GM23338 (cell line): ENCODE measurements around the gene GADD45GIP1. TPM values are rescaled to one million over a fixed set of nuclear protein-coding genes. Genes with fewer than 3 reads are reported as not detected.

ENCODE experiments used
- ATAC-seq: fragments of 200-7000 bp; cut with Tn5 transposase; 3 replicates; pipeline ENCODE4 v1.9.1; 2020
- DNase-seq: peaks from one replicate; pipeline ENCODE4 v3.0.0-alpha.2; 2015; ENCODE audit warnings: low spot score
- H2AFZ ChIP-seq: fragments of 200-600 bp; sonication (generic); 2 replicates; pipeline ENCODE4 v1.8.0; 2016; ENCODE audit warnings: antibody characterized with exemption, mild to moderate bottlenecking, moderate library complexity
- H3F3A ChIP-seq: fragments of 200-600 bp; sonication (generic); replicated peaks from 2 replicates; pipeline ENCODE4 v1.8.0; 2017; ENCODE audit warnings: antibody characterized with exemption, mixed run types, low read depth
- H3K27ac ChIP-seq: fragments of 200-600 bp; sonication (generic); 2 replicates; pipeline ENCODE4 v1.6.1; 2016; ENCODE audit warnings: low read depth
- H3K27me3 ChIP-seq: fragments of 200-600 bp; sonication (generic); 2 replicates; pipeline ENCODE4 v1.8.0; 2016; ENCODE audit warnings: mild to moderate bottlenecking, mixed run types, moderate library complexity; ENCODE audit not compliant: insufficient read depth
- H3K36me3 ChIP-seq: fragments of 200-600 bp; sonication (generic); 2 replicates; pipeline ENCODE4 v1.8.0; 2016; ENCODE audit warnings: mild to moderate bottlenecking; ENCODE audit not compliant: insufficient read depth
- H3K4me1 ChIP-seq: fragments of 200-600 bp; sonication (generic); 2 replicates; pipeline ENCODE4 v1.8.0; 2016; ENCODE audit warnings: mild to moderate bottlenecking, moderate library complexity; ENCODE audit not compliant: insufficient read depth
- H3K4me2 ChIP-seq: fragments of 200-600 bp; sonication (generic); 2 replicates; pipeline ENCODE4 v1.7.1; 2017; ENCODE audit warnings: mixed run types
- H3K4me3 ChIP-seq: fragments of 200-600 bp; sonication (generic); 2 replicates; pipeline ENCODE4 v1.6.1; 2016; ENCODE audit warnings: mixed run types
- H3K79me2 ChIP-seq: fragments of 200-600 bp; sonication (generic); replicated peaks from 2 replicates; pipeline ENCODE4 v1.8.0; 2017; ENCODE audit warnings: mild to moderate bottlenecking; ENCODE audit not compliant: insufficient read depth
- H3K9me2 ChIP-seq: fragments of 200-600 bp; sonication (generic); 2 replicates; pipeline ENCODE4 v1.8.0; 2017; ENCODE audit not compliant: insufficient read depth
- H4K20me1 ChIP-seq: fragments of 200-600 bp; sonication (generic); replicated peaks from 2 replicates; pipeline ENCODE4 v1.8.0; 2017; ENCODE audit warnings: mild to moderate bottlenecking; ENCODE audit not compliant: insufficient read depth
- H3K27ac Mint-ChIP-seq: 2 replicates; pipeline ENCODE4 v1.8.0; 2020; ENCODE audit warnings: inconsistent platforms, mild to moderate bottlenecking, moderate library complexity, mixed read lengths
- H3K27me3 Mint-ChIP-seq: 3 replicates; pipeline ENCODE4 v1.8.0; 2022; ENCODE audit warnings: low read depth, mild to moderate bottlenecking, moderate library complexity, mixed read lengths, inconsistent platforms; ENCODE audit not compliant: insufficient read depth, poor library complexity
- H3K36me3 Mint-ChIP-seq: 3 replicates; pipeline ENCODE4 v1.8.0; 2021; ENCODE audit warnings: low read depth, mild to moderate bottlenecking, inconsistent platforms, moderate library complexity, mixed read lengths
- H3K4me1 Mint-ChIP-seq: 3 replicates; pipeline ENCODE4 v1.8.0; 2020; ENCODE audit warnings: mild to moderate bottlenecking, inconsistent platforms, mixed read lengths
- H3K4me3 Mint-ChIP-seq: 3 replicates; pipeline ENCODE4 v1.8.0; 2021; ENCODE audit warnings: moderate library complexity, mild to moderate bottlenecking, inconsistent platforms, mixed read lengths
- H3K9me3 Mint-ChIP-seq: 3 replicates; pipeline ENCODE4 v1.8.0; 2020; ENCODE audit warnings: moderate library complexity, mild to moderate bottlenecking, inconsistent platforms, mixed read lengths
- CREB1 ChIP-seq: fragments of 250-450 bp; sonication (Bioruptor Pico); IDR thresholded peaks from 2 replicates; pipeline ENCODE4 v1.5.0; 2020; ENCODE audit warnings: low read depth, mild to moderate bottlenecking, moderate library complexity
- EZH2 ChIP-seq: fragments of 200-600 bp; sonication (generic); IDR thresholded peaks from one replicate; pipeline ENCODE4 v1.8.0; 2017; ENCODE audit warnings: antibody characterized with exemption, mild to moderate bottlenecking, low read depth; ENCODE audit not compliant: unreplicated experiment
- EZH2phosphoT487 ChIP-seq: fragments of 200-600 bp; sonication (generic); IDR thresholded peaks from one replicate; pipeline ENCODE4 v1.8.1; 2018; ENCODE audit warnings: antibody characterized with exemption; ENCODE audit not compliant: unreplicated experiment
- JUNB ChIP-seq: IDR thresholded peaks from one replicate; pipeline ENCODE4 v1.6.1; 2016; ENCODE audit warnings: antibody characterized with exemption; ENCODE audit not compliant: unreplicated experiment
- NANOG ChIP-seq: IDR thresholded peaks from 2 replicates; pipeline ENCODE4 v1.6.1; 2016; ENCODE audit warnings: antibody characterized with exemption, borderline replicate concordance
- POLR2AphosphoS5 ChIP-seq: IDR thresholded peaks from 2 replicates; pipeline ENCODE4 v1.6.1; 2016; ENCODE audit warnings: antibody characterized with exemption, low read depth
- REST ChIP-seq: IDR thresholded peaks from one replicate; pipeline ENCODE4 v1.6.1; 2018; ENCODE audit warnings: antibody characterized with exemption; ENCODE audit not compliant: unreplicated experiment
- ZNF114 ChIP-seq: fragments of 250-450 bp; sonication (Bioruptor Pico); IDR thresholded peaks from 2 replicates; pipeline ENCODE4 v1.5.0; 2020; ENCODE audit warnings: mild to moderate bottlenecking, moderate library complexity
- ZNF331 ChIP-seq: fragments of 250-450 bp; sonication (Bioruptor Pico); IDR thresholded peaks from 2 replicates; pipeline ENCODE4 v1.5.0; 2020; ENCODE audit warnings: low read depth, mild to moderate bottlenecking, moderate library complexity
- ZNF462 ChIP-seq: fragments of 250-450 bp; sonication (Bioruptor Pico); IDR thresholded peaks from 2 replicates; pipeline ENCODE4 v1.5.0; 2020; ENCODE audit warnings: mild to moderate bottlenecking, moderate library complexity
- polyA plus RNA-seq: library from polyadenylated mRNA; unstranded; fragments of >200 nt; fragmentation: Nextera tagmentation; extraction: Ambion mirVana; gene quantifications from 2 replicates; pipeline ENCODE4 v1.2.1, GENCODE V29; 2016
- total RNA-seq: library from RNA; depleted of rRNA; stranded (reverse); fragments of >200 nt; shearing (Covaris generic); gene quantifications from 2 replicates; pipeline ENCODE4 v1.2.3, GENCODE V29; 2014

The GADD45GIP1 gene
- total and polyA plus RNA-seq, 2 experiments from 2014 or later, result 63.9 to 255 TPM

GRCh38 chr19:12913011-12913561 lies 43.9 kb downstream of the GADD45GIP1 start:
- peaks cover 5% of the 10 kb centered on the region; the same call in 1 of the 2 replicates for H3K27me3 ChIP-seq
- peak overlapping the region; percentile 57 for H3K4me2 ChIP-seq
- no peaks in the 10 kb centered on the region for H3K36me3 ChIP-seq
- H3K9me2 ChIP-seq, result no peaks in the 10 kb centered on the region
- peak overlapping the region; percentile 54 for H2AFZ ChIP-seq
- Mint-ChIP-seq H3K27ac (peak overlapping the region; percentile 96), H3K4me3 (peak overlapping the region; percentile 51), H3K9me3 (no peaks in the 10 kb centered on the region), H3K27me3 (peaks cover 22% of the 10 kb centered on the region), H3K36me3 (no peaks in the 10 kb centered on the region), H3K4me1 (peaks cover 25% of the 10 kb centered on the region)
- ATAC-seq (peak; percentile 84), DNase-seq (peak; percentile 79)
- peaks cover 19% of the 10 kb centered on the region for H3K4me1 ChIP-seq
- H3K4me3 ChIP-seq, result peak overlapping the region; percentile 33
- no peaks in the 10 kb centered on the region for H4K20me1 ChIP-seq
- peak overlapping the region; percentile 79 for H3K27ac ChIP-seq
- no peaks in the 10 kb centered on the region for H3K79me2 ChIP-seq
- H3F3A ChIP-seq, result peaks cover 13% of the 10 kb centered on the region
- TF ChIP-seq EZH2 (no peak), POLR2AphosphoS5 (peak; percentile 38)

- Histone ChIP-seq H3K4me3 (peak overlapping the region; percentile 33; the same call in 1 of the 2 replicates), H3K27ac (peak overlapping the region; percentile 79), H3K27me3 (no peaks in the 10 kb centered on the region), H4K20me1 (no peaks in the 10 kb centered on the region), H3K79me2 (no peaks in the 10 kb centered on the region), H3K36me3 (no peaks in the 10 kb centered on the region), H3K4me2 (peak overlapping the region; percentile 57), H3K4me1 (peaks cover 19% of the 10 kb centered on the region), H3K9me2 (no peaks in the 10 kb centered on the region), H3F3A (peaks cover 13% of the 10 kb centered on the region), H2AFZ (peak overlapping the region; percentile 54)
- H3K9me3 Mint-ChIP-seq, result no peaks in the 10 kb centered on the region
- no peaks in the 10 kb centered on the region for H3K36me3 Mint-ChIP-seq
- peaks cover 20% of the 10 kb centered on the region for H3K27me3 Mint-ChIP-seq
- peaks cover 25% of the 10 kb centered on the region for H3K4me1 Mint-ChIP-seq
- peak overlapping the region; percentile 51 for H3K4me3 Mint-ChIP-seq
- peak overlapping the region; percentile 96 for H3K27ac Mint-ChIP-seq
- no peak; the same call in 2 of the 3 replicates for ATAC-seq
- DNase-seq, result peak; percentile 44
- TF ChIP-seq ZNF114 (CRISPR knock-in tag), result no peak
- no peak for TF ChIP-seq CREB1 (CRISPR knock-in tag)
- TF ChIP-seq NANOG, result no peak
- TF ChIP-seq ZNF462 (CRISPR knock-in tag), result no peak
- TF ChIP-seq ZNF331 (CRISPR knock-in tag), result no peak
- no peak for TF ChIP-seq REST
- no peak for TF ChIP-seq POLR2AphosphoS5
- no peak for TF ChIP-seq EZH2
- no peak for TF ChIP-seq JUNB
- no peak for TF ChIP-seq EZH2phosphoT487
Observed at GRCh38 chr19:12912571-12912970, 44.5 kb downstream of the GADD45GIP1 start.
